GM18505 (cell line): ENCODE measurements around the gene TRIM17.

Experiments used
- ATAC-seq: cut with Tn5 transposase; IDR thresholded peaks from one replicate; pipeline ENCODE4 v1.9.1; 2021; ENCODE audit not compliant: unreplicated experiment
- POLR2A ChIP-seq: IDR thresholded peaks from 4 replicates; pipeline ENCODE4 v1.6.1; 2011; ENCODE audit warnings: borderline replicate concordance; ENCODE audit not compliant: insufficient read depth, insufficient read length; ENCODE audit errors: extremely low read depth

Gene TRIM17

DNA sequence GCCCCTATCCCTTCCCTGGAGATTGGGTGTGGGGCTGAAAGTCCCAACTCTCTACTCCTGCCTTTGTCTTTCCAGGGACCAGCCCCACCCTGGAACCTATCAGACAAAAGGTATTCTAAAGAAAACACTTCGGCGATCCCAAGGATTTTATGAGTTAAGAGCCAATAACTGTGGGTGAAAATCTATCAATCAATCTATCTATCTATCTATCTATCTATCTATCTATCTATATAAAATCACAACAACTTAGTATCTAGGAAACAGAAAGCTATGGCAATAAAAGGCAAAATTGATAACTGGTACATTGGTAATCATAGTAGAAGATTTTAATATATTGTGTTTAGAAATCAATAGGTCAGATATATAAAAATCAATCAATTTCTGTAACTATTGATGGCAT lies 32.9 kb downstream of the TRIM17 start:
- ATAC-seq, result no peak
- TF ChIP-seq POLR2A, result no peak

DNA sequence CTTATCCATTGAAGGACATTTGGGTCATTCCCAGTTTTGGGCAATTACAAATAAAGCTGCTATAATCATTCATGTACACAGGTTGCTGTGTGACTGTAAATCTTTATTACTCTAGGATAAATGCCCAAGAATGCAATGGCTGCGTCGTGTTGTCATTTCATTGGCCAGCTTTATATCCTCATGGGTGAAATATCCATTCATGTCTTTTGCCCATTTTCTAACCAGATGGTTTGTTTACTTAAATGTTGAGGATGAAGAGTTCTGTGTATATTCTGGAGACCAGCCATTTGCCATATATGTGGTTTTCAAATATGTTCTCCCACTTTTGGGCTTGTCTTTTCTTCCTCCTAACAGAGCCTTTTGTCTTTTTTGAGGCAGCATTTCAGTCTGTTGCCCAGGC lies 35.3 kb downstream of the TRIM17 start:
- ATAC-seq, result no peak
- no peak for TF ChIP-seq POLR2A

DNA sequence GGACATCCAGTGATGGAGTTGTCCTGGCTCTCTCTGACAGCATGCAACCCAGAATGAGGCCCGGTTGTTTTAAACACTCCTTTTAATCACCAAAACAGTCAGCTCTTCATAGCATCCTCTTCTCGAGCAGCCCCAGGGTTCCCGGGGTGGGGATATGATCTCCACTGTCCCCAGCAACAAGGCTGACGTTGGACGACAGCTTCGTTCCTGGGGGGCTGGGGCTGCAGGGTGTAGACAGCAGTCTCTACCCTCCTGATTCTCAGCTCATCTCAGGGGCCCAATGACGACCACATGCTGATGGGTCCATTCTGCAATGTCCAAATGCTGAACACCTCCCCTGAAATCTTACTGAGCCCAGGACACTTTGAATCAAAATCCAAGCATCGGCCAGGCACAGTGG lies 37.0 kb downstream of the TRIM17 start:
- ATAC-seq, result no peak
- no peak for TF ChIP-seq POLR2A

DNA sequence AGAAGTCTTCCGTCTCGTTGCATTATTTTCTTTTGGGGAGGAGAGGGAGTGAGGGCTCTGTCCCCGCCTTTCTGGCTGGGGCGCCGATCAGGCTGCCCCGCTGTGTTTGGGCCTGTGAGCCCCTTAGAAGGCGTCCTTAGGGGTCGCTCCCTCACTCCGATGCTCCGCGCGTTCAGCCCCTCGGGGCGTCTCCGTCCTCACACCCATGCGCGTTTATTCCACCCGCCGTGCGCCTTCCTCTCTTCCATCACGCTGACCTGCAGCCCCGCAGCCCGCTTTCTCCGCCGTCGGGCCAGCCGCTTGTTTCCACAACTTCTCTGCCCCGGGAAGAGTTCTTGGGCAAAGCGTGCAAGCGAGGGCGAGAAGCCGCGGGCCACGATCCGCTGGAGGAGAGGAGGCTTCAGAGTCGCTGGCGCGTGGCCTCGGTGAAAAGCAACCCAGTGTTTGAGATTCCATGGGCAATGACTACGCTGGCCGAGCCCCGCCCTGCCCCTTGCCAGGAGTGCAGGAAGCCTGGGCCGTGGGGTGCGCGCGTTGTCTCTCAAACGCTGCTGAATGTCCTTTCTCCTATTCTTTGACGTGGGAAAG lies 37.7 kb downstream of the TRIM17 start:
- no peak for TF ChIP-seq POLR2A
- no peak for ATAC-seq

DNA sequence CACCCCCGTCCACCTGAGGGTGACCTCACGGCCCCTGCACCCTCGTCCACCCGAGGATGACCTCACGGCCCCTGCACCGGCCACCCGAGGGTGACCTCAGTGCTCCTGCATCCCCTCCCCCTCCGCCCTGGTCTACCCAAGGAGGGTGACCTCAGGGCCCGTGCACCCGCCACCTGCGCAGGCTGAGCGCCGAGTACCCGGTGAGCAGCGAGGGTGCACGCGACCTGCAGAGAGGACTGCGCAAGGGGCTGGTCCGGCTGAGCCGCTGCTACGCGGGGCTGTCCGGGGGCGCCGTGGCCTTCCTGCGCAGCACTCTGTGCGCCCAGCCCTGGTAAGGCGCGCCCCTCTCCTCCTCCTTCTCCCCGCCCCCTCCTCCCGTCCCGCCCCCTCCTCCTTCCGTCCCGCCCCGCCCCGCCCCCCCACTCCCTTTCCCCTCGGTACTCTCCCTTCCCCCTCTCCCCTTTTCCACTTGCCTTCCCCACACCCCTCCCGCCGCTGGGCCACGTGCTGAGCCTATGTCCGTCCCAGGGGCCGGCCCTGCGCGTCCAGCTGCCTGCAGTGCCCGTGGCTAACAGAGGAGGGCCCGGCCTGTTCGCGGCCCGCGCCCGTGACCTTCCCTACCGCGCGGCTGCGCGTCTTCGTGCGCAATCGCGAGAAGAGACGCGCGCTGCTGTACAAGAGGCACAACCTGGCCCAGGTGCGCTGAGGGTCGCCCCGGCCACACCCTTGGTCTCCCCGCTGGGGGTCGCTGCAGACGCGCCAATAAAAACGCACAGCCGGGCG lies 38.4 kb downstream of the TRIM17 start:
- TF ChIP-seq POLR2A, result no peak
- no peak for ATAC-seq

DNA sequence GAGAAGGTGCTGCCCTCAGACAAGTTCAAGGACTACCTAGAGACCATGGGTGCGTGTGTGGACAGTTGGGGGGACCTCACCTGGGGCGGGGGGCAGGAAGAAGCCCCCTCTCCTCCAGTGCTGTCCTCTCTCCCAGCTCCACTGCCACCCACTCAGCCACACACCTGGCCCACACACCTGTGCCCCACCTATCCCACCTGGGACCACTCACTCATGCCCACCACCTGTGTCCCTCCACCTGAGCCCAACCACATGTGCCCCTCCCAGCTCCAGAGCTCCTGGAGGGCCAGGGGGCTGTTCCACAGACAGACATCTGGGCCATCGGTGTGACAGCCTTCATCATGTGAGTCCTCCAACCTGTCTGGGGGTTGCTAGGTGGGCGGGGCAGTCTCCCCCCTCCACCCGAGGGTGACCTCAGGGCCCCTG lies 39.0 kb downstream of the TRIM17 start:
- TF ChIP-seq POLR2A, result no peak
- no peak for ATAC-seq

DNA sequence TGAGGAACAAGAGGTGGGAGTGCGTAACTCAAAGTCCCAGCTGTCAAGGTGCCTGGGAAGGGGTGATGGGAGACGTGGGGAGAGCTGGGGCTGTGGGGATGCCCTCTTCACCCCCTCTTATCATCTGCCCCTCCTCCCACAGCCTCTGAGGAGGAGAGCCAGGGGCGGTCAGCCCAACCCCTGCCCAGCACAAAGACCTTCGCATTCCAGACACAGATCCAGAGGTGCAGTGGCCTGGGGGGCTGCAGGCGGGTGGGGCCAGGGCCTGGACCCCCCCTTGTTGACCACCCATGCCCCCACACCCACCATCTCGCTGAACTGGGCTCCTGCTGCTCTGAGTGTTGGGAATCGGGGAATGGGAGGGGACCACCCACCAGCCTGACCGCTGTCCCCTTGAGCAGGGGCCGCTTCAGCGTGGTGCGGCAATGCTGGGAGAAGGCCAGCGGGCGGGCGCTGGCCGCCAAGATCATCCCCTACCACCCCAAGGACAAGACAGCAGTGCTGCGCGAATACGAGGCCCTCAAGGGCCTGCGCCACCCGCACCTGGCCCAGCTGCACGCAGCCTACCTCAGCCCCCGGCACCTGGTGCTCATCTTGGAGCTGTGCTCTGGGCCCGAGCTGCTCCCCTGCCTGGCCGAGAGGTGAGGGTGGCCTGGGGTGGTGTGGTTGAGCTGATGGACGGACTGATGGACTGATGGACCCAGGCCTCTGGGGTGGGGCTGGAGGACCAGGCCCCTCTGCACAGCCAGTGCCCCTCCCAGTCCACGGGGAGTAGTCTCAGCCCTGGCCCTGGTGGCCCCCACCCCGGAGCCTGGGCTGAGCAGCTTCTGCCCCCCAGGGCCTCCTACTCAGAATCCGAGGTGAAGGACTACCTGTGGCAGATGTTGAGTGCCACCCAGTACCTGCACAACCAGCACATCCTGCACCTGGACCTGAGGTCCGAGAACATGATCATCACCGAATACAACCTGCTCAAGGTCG lies 39.7 kb downstream of the TRIM17 start:
- no peak for TF ChIP-seq POLR2A
- no peak for ATAC-seq

DNA sequence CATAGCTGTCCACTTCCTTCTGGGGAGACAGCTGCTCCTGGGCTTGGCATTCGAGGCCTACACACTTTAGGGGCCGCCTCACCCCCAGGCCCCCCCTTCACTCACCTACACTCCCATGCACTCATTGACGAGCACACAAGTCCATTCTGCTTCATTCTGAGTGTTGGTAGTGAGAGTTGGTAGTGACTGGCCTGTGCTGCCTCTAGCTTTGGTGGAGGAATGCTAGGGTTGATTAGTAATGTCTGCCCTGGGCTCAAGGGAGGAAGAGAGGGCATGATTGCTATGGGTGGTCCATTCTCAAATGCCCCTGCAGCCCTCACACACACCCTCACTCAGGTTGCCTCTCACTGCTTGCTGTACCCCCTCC lies 40.4 kb downstream of the TRIM17 start:
- no peak for ATAC-seq
- TF ChIP-seq POLR2A, result no peak

DNA sequence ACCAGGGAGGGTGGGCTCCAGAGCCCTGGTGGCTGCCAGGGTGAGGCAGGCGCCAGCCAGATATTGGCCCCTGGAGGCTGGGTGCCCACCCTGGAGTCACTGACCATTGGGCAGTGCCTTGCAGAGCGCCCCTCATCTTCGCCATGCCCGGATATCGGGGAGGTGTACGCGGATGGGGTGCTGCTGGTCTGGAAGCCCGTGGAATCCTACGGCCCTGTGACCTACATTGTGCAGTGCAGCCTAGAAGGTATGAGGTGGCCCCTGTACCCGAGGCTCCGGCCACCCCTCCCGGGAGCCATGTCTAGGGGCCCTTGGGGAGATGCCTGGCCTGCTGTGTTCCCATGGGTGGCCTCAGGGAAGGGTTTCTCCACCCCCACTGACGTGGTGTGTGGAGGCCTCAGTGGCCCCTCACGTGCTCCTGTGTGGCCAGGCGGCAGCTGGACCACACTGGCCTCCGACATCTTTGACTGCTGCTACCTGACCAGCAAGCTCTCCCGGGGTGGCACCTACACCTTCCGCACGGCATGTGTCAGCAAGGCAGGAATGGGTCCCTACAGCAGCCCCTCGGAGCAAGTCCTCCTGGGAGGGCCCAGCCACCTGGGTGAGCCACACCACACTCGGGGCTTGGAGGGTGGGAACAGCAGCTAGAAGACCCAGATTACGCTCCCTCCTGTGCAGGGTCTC lies 40.9 kb downstream of the TRIM17 start:
- TF ChIP-seq POLR2A, result no peak
- ATAC-seq, result no peak

DNA sequence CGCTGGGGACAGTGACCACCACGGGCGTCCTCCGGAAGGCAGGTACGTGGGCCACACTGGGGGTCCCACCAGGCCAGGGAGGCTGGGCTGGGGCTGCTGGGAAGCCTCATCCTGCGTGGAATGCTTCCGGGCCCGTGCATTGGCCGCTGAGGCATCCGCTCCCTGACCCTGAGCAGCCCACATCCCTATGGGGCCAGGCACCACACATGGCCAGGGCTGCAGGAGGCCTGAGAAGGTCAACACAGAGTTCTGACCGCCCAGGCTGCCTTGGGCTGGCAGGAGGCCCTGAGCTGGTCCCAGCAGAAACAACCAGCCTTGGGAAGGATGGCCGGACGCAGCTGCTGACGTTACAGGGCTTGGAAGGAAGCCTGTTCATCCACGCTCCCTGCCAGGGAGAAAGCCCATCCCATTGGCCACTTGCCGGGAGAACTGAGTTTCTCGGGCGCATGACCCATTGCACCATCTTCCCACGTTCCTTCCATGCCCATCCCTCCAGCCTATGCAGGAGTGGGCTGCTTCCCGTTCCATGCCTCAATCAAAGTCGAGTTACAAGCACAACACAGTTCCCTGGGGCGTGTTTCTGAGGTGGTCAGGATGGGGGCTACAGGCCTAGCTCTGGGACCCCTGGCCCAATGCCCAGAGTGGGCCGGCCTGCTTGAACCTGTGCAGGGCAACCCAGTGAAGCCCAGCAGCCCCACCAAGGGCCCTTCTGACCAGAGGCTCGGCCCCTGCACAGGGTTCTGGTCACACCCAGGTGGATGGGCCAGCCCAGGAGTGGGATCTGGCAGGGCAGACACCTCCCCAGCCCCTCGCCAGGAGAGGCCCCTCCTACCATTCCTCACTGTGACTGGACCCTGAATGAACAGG lies 41.7 kb downstream of the TRIM17 start:
- no peak for ATAC-seq
- TF ChIP-seq POLR2A, result no peak

DNA sequence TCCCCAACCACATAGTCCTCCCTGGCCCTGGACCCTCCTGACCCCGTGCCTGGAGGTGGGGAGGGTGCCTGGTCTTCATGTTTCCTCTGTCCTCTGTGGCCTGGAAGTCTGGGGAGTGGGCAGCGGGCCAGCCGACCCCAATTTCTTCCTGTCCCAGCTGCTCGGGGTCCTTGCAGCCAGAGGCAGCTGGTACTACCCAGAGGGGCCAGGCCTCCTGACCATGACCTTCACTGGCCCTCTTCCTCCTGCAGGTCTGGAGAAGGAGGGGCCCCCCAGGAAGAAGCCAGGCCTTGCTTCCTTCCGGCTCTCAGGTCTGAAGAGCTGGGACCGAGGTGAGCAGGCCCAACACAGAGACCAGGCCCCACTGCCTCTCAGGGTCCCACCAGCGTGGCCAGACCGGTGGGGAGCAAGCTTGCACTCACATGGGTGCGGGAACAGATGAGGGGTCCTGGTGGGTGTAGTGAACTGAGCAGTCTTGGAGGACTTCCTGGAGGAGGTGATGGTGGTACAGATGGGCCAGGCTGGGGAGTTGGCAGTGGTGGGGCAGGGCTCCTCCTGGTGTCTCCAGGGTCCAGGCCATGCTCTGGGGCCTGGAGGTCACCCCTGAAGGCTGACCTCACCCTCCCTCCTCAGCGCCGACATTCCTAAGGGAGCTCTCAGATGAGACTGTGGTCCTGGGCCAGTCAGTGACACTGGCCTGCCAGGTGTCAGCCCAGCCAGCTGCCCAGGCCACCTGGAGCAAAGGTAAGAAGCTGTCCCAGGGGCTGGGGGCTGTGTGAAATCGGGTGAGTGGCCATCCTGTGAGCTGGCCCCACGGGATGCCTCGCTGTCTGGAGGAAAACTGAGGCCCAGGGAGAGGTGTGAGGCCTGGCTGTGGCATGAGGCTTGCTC lies 42.7 kb downstream of the TRIM17 start:
- no peak for ATAC-seq
- no peak for TF ChIP-seq POLR2A

DNA sequence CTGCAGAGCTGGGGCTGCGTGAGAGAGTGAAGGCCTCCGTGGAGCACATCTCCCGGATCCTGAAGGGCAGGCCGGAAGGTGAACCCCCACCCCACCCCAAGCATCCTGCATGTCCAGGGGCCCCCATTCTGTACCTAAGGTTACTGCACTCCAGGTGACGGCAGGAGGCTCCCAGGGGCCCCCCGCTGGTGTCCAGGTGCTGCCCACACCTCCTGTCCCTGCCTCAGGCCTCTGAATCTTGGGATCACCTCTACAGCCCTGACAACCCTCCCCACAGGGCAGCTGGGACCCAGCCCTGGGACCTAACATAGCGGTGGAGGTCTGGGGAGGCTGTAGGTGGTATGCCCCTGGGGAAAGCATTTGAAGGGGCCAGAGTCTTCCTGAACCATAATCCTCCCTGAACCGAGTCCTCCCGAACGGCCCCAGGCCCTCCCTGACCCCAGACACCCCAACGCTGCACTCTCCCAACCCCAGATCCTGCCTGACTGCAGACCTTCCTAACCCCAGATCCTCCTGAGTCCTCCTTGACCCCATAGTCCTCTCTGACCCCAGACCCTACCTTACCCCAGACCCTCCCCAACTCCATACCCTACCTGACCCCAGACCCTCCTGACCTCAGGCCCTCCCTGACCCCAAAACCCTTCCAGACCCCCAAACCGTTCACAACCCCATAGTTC lies 43.5 kb downstream of the TRIM17 start:
- TF ChIP-seq POLR2A, result no peak
- no peak for ATAC-seq
